Fibroblast of skin of left biceps (primary cell): ENCODE measurements around the gene LGALS7.
"Not testable (repeated sequence)": the region's sequence is repeated elsewhere in the genome, so short reads cannot be mapped to it uniquely, and the experiment has no call there.

Source experiments
- DNase-seq, 2 experiments: peaks; one replicate each; pipeline ENCODE4 v3.0.0-alpha.2; 2013; ENCODE audit warnings: low read depth in 2 of 2

LGALS7 gene

DNA sequence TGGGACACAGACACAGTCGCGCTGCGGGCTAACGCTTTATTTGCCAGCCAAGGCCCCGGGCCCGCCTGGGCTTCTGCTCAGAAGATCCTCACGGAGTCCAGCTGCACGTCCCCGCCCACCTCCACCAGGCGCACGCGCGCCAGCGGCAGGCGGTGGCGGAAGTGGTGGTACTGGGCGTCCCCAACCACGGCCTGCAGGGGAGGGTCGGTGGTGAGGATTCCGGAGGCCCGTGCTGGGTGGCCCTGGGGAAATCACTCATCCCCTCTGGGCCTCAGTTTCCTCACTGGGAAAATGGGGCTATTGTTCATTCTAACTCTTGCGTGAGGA, 2.4 kb downstream of the LGALS7 start:
- not testable (repeated sequence) for DNase-seq

DNA sequence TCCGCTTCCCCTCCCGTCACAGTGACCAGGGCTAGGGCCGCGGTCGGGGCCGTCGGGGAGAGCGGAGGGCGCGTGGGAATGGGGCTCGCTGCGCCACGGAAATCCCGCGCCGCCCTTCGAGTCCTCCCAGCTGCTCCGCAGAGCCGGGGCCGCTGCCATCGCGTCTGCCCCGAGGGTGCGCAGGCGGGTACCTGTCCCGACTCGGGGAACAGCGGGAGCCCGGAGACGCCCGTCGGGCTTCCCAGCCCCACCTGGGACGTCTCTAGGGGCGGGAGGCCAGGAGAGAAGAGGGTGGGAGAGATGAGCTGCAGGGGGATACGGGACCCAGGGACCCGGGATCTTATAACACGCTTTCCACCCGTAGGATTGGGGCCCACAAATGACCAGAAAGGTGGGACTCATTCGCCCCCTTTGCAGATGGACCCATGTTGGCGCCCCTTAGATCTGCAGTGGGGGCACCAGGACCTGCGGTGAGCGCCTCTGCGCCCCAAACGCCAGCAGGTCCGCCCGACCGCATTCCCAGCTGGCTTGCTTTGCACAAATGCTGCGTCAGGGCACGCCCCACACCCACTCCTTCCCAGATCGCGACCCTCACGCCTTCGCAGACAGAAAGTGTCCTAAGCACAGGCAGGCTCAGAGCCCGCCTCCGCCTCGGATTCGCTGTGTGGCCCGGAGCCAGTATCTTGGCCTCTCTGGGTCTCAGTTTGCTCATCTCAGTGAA, 2.9 kb downstream of the LGALS7 start:
- DNase-seq = not testable (repeated sequence)

DNA sequence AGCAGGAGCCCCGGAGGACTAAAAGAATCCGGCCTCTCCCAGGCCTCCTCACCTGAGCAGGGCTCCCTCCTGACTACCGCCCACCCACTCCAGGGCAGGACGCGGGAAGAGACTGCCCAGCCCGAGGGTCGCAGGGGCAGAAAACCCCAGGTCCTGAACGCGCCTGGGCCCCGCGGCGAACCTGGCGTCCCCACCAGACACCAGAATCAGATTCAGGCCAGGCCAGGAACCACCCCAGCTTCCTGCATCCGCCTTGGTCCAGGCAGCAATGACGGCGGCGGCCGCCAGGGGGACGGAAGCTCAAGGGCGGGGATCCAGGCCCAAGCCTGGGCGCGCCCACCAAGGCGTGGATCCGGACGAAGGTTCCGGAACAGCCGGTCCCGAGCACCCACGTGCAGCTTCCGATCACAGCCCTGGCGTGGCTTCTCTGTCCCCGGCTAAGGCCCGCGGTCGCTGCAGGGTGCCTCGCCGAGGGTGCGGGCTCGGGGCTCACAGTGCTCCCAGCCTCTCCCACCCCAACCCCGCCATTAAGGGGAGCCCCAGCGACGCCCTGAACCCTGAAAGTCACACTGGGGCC, 3.6 kb downstream of the LGALS7 start:
- peak; percentile 18 to 29 for DNase-seq

DNA sequence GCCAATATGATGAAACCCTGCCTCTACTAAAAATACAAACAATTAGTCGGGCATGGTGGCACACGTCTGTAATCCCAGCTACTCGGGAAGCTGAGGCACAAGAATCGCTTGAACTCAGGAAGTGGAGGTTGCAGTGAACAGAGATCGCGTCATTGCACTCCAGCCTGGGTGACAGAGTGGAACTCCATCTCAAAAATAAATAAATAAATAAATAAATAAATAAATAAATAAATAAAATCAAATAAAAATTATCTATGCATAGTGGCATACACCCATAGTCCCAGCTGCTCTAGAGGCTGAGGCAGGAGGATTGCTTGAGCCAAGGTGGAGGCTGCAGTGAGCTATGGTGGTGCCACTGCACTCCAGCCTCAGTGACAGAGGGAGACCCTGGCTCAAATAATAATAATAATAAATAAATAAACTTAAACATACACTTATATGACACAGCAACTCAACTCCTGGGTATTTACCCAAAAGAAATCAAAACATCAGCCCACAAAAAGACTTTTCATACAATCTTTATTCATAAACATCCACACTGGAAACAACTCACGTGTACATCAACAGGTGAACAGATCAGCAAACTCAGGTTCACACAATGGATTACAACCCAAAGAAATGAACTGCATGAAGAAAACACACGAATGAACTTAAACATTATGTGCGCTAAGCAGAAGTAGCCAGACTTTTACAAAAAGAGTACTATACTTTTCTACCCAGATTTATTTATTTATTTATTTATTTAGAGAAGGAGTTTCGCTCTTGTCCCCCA, 6.9 kb downstream of the LGALS7 start:
- no peak for DNase-seq

DNA sequence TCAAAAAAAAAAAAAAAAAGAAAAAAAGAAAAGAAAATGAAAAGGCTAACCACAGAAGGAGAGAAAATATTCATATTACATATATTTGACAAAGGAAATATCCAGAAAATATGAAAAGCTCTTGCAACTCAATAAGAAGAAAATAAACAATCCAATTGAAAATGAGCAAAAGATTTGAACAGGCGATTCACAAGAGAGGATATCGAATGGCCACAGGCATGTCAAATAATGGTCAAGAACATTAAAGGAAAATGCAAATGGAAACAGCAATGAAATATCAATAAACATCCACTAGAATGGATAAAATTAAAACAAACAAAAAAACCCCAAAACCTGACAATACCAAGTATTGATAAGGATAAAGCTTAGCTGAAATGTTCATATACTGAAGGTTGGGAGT, 8.1 kb downstream of the LGALS7 start:
- no peak for DNase-seq

DNA sequence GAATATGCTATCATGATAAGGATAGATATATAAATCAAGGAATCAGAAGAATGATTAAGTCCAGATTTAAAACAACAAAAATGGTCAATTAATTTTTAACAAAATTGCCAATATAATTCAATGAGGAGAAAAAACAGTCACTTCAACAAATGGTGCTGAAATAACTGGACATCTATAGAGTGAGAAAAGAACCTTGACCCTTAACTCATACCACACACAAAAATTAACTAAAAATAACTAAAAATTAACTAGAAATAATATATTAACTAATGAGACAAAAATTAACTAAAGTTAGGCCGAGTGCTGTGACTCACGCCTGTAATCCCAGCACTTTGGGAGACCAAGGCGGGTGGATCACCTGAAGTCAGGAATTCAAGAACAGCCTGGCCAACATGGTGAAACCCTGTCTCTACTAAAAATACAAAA, 9.5 kb downstream of the LGALS7 start:
- no peak for DNase-seq

DNA sequence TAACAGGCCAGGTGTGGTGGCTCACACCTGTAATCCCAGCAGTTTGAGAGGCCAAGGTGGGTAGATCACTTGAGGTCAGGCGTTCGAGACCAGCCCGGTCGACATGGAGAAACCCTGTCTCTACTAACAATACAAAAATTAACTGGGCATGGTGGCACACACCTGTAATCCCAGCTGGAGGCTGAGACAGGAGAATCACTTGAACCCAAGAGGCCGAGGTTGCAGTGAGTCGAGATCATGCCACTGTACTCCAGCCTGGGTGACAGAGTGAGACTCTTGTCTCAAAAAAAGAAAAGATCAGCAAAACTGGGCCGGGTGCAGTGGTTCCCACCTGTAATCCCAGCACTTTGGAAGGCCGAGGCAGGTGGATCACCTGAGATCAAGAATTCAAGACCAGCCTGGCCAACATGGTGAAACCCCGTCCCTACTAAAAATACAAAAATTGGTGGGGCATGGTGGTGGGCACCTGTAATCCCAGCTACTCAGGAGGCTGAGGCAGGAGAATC, 11.4 kb downstream of the LGALS7 start:
- not testable (repeated sequence) for DNase-seq

DNA sequence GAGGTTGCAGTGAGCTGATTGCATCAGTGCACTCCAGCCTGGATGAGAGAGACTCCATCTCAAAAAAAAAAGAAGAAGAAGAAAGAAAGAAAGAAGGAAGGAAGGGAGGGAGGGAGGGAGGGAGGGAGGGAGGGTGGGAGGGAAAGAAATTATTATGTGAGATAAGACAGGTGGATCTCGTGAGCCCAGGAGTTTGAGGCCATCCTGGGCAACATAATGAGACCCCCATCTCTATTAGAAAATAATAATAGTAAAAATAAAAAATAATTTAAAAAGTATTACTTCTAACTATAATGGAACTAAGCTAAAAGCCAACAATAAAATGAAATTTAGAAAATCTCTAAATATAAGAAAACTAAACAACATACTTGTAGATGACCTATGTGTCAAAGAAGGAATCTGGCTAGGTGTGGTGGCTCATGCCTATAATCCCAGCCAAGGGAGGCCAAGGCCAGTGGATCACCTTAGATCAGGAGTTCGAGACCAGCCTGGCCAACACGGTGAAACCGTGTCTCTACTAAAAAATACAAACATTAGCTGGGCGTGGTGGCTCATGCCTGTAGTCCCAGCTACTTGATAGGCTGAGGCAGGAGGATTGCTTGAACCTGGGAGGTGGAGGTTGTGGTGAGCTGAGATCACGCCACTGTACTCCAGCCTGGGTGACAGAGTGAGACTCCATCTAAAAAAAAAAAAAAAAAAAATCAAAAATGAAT, 12.4 kb downstream of the LGALS7 start:
- DNase-seq = not testable (repeated sequence)

DNA sequence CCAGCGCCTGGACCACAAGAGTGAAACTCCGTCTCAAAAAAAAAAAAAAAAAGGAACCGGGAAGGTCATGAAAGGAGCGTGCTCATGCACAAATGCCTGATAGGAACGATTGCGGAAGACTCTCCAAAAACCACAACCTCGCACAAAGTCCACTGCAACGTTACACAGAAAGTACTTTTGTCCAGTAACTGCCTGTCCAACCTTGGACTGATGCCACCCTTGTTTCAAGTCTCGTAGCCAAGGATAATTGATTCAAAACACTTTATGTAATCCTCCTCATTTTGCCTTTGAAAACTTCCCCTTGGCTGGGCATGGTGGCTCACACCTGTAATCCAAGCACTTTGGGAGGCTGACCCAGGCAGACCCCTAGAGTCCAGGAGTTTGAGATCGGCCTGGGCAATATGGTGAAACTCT, 13.7 kb downstream of the LGALS7 start:
- no peak for DNase-seq

DNA sequence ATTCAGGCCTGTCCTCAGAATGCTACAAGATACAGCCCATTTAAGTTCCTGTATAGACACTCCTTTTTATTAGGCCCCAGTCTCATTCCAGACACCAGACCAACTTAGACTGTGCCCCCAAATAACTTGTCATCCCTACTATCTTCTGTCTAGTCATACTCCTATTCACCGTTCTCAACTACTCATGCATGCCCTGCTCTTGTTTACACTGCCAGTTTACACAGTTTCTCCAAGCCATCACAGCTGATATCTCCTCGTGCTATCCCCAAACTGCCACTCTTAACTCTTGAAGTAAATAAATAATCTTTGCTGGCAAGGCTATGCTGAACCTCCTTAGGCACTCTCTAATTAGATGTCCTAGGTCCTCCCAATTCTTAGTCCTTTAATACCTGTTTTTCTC, 19.1 kb downstream of the LGALS7 start:
- not testable (repeated sequence) for DNase-seq

DNA sequence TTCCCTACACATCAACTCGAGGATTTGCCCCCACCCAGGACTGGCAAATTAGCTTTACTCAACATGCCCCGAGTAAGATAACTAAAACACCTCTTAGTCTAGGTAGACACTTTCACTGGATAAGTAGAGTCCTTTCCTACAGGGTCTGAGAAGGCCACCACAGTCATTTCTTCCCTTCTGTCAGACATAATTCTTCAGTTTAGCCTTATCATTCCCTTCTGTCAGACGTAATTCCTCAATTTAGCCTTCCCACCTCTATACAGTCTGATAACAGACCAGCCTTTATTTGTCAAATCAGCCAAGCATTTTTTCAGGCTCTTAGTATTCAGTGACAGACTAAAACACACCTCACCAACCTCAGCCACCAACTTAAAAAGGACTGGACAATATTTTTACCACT, 19.5 kb downstream of the LGALS7 start:
- DNase-seq = not testable (repeated sequence)

DNA sequence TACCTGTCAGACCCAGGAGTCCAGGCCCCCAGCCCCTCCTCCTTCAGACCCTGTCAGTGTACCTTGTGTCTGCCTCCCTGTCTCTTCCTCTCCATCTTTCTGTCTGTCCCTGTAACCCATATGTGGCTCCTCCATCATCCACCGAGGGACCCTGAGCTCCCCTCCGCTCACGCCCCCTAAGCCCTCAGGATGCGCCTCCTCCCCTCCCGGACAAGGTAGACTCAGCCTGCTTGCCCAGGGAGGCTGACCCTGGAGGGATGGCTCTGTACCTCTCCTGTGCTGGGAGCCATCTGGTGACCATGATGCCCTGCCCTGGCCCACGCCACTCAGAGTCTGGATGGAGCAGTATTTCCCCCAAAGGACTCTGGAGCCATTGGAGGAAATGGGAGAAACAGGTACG, 28.0 kb downstream of the LGALS7 start:
- DNase-seq = no peak

DNA sequence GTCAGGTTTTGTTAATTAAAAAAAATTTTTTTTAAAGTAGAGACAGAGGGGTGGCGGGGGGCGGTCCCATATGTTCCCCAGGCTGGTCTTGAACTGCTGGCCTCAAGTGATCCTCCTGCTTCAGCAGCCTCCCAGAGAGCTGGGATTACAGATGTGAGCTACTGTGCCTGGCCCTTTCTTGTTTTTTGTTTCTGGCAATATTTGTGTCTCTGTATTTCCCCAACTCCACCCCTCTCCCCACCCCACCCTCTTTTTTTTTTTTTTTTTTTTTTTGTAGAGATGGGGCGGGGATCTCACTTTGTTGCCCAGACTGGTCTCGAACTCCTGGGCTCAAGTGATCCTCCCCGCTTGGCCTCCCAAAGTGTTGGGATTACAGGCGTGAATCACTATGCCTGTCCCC, 28.4 kb downstream of the LGALS7 start:
- DNase-seq = no peak

DNA sequence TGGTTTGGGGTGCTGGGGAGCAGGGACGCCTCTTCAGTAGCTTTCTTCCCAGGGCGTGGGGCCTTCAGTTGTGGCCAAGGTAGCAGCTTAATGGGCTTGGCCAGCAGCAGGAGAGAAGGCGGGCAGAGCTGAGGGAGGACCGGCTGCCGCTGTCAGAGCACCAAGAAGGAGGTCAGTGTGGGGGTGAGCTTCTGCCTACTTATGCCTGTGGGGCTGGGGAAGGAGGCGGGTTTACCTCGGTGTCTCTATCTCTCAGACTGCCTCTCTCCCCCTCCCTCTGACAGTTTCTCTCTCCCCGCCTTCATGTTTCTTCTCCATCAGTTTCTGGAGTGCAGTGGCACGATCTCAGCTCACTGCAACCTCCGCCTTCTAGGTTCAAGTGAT, 29.0 kb downstream of the LGALS7 start, which contains the start of gene CAPN12:
Gene CAPN12 (minus strand): TSS at position 177 of the 384 bp plus-strand sequence. CDS start 309 bp downstream, outside the sequence.
- no peak for DNase-seq

DNA sequence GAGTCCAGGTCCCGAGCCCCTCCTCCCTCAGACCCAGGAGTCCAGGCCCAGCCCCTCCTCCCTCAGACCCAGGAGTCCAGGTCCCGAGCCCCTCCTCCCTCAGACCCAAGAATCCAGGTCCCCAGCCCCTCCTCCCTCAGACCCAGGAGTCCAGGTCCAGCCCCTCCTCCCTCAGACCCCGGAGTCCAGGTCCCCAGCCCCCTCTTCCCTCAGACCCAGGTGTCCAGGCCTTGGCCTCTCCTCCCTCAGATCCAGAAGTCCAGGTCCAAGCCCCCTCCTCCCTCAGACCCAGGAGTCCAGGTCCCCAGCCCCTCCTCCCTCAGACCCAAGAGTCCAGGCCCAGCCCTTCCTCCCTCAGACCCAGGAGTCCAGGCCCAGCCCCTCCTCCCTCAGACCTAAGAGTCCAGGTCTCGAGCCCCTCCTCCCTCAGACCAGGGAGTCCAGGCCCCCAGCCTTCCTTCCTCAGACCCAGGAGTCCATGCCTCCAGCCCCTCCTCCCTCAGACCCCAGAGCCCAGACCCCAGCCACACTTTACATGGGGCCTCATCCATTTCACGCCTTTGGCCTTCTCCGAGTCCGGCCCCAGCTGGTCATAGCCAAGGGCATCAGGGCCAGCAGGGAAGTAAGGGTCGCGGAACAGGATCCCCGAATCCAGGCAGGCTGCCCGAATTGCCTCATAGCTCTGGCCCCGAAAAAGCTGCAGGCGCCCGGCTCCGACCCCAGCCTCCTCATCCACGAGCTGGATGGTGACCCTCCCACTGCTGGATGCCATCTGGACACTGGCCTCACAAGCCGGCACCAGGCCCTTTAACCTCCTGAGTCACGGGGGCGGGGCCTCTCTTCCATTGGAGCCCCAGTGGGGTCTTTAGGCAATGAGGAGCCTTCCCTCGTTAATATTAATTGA, 29.7 kb downstream of the LGALS7 start:
- no peak for DNase-seq

DNA sequence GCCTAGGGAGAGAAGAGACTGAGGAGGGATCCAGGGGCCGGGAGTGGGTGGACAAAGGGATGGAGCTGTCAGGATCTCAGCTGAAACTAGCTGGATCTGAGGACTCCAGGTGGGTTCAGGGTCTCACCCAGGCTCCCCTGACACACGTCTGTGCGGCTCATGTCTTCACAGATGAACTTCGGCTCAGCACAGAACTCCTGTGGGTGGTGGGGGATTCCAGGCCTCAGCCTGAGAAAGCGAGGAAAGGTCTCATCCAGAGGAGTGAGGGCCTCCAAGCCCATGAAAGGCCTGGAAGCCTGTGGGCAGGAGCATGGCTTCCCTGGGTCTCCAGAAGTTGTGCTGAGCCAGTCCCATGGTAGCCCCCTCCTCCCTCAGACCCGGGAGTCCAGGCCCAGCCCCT, 30.4 kb downstream of the LGALS7 start:
- DNase-seq = no peak

DNA sequence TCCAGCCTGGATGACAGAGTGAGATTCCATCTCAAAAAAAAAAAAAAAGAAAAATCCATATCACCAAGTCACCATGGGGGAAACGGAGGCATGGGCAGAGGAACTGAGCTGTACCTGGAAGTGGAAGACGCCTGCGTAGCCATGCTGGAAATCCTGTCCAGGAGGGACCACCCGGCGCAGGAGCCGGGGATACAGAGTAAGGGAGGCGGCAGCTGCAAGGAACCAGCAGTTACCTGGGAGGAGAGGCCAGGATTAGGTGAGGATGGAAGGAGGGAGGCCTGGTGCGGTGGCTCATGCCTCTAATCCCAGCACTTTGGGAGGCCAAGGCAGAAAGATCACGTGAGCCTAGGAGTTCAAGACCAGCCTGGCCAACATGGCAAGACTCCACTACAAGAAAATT, 31.0 kb downstream of the LGALS7 start:
- DNase-seq = no peak

DNA sequence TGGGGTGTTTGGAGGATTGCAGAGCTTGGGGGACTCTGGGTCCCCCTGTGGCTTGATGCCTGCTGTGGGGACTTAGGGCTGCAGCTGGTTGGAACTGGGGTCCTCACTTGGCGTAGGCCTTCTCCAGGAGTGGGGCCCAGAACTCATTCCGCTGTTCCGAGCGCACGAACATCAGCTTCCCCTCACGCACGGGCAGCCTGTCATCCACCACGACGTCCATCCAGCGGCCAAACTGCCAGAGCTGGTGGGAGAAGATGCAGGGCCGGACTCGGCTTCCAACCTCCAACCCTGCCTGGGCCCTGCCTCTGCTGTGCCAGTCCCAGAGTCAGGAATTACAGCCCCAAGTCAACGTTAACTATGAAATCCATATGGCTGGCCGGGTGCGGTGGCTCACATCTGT, 31.6 kb downstream of the LGALS7 start:
- no peak for DNase-seq

DNA sequence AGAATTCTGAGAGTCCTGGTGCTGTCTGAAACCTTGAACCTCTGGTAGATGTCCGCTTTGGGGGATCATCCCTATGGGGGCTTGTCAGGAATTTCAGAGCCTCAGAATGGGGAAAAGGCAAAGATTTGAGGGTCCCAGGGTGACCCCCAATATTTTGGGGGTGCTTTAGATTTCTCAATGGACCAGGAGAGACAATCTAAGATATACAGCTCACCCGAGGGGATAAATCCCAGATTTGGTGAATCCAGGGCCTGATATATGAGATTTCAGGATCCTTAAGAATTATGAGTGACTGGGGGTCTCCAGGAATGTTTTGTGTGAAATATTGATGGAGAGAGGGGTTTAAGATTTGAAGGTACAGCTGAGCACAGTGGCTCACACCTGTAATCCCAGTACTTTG, 32.4 kb downstream of the LGALS7 start:
- DNase-seq = no peak

DNA sequence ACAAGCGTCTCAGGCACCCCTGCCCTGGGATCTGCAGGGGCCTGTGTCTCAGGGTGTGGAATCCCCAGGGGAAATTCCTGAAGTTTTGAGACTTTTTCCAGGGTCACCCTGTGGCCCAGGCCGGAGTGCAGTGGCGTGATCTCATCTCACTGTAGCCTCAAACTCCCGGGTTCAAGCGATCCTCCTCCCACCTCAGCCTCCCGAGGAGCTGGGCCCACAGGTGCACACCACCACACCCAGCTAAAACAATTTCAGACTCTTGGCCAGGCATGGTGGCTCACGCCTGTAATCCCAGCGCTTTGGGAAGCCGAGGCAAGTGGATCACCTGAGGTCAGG, 33.1 kb downstream of the LGALS7 start:
- DNase-seq = no peak
